ENCODE data around the gene CCND1.

DNA sequence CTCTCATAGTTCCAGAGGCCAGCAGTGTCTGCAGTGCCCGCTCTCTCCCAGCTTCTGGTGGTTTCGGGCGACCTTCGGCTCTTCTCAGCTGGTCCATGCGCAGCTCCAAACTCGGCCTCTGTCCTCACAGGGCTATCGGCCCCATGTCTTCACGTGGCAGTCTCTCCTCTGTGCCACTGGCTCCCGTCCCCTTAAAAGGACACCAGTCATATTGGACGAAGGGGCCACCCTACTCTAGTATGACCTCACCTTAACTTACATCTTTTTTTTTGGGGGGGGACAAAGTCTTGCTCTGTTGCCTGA is 20.4 kb downstream of the CCND1 start:
- TF ChIP-seq CBX5 (IDR thresholded peaks at IDR 0.05; ENCODE audit: low read depth, low read length) (no peak), CTBP2 (IDR thresholded peaks at IDR 0.05; ENCODE audit: borderline replicate concordance, insufficient read depth, insufficient read length, low read length) (no peak), POLR2A (IDR thresholded peaks at IDR 0.05; ENCODE audit: control extremely low read depth in 1 of 2, low read depth in 2 of 2, low read length in 2 of 2) (no peak)
- TF ChIP-seq, protein P1, sequence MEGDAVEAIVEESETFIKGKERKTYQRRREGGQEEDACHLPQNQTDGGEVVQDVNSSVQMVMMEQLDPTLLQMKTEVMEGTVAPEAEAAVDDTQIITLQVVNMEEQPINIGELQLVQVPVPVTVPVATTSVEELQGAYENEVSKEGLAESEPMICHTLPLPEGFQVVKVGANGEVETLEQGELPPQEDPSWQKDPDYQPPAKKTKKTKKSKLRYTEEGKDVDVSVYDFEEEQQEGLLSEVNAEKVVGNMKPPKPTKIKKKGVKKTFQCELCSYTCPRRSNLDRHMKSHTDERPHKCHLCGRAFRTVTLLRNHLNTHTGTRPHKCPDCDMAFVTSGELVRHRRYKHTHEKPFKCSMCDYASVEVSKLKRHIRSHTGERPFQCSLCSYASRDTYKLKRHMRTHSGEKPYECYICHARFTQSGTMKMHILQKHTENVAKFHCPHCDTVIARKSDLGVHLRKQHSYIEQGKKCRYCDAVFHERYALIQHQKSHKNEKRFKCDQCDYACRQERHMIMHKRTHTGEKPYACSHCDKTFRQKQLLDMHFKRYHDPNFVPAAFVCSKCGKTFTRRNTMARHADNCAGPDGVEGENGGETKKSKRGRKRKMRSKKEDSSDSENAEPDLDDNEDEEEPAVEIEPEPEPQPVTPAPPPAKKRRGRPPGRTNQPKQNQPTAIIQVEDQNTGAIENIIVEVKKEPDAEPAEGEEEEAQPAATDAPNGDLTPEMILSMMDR (IDR thresholded peaks at IDR 0.05; ENCODE audit: control extremely low read depth in 1 of 3, insufficient read depth in 1 of 3, low read depth in 1 of 3, low read length in 3 of 3) = no peak

All from H1 (cell line).